ENCODE data around the gene EAF2.

GRCh38 chr3:121793078-121793477 is 41.9 kb upstream of the EAF2 start:
- no peak for TF ChIP-seq ZBTB33 (IDR thresholded peaks at IDR 0.05)
- TF ChIP-seq, protein P1, sequence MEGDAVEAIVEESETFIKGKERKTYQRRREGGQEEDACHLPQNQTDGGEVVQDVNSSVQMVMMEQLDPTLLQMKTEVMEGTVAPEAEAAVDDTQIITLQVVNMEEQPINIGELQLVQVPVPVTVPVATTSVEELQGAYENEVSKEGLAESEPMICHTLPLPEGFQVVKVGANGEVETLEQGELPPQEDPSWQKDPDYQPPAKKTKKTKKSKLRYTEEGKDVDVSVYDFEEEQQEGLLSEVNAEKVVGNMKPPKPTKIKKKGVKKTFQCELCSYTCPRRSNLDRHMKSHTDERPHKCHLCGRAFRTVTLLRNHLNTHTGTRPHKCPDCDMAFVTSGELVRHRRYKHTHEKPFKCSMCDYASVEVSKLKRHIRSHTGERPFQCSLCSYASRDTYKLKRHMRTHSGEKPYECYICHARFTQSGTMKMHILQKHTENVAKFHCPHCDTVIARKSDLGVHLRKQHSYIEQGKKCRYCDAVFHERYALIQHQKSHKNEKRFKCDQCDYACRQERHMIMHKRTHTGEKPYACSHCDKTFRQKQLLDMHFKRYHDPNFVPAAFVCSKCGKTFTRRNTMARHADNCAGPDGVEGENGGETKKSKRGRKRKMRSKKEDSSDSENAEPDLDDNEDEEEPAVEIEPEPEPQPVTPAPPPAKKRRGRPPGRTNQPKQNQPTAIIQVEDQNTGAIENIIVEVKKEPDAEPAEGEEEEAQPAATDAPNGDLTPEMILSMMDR (IDR thresholded peaks at IDR 0.05; ENCODE audit: low read depth, low read length, missing input control), result no peak
- TF ChIP-seq EGR1 (IDR thresholded peaks at IDR 0.05; ENCODE audit: low read depth in 2 of 2), result no peak
- no peak for TF ChIP-seq RAD21 (IDR thresholded peaks at IDR 0.05)
- TF ChIP-seq, protein P2, sequence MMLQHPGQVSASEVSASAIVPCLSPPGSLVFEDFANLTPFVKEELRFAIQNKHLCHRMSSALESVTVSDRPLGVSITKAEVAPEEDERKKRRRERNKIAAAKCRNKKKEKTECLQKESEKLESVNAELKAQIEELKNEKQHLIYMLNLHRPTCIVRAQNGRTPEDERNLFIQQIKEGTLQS (IDR thresholded peaks at IDR 0.05), result no peak
- no peak for TF ChIP-seq JUND (IDR thresholded peaks at IDR 0.05)
- TF ChIP-seq REST (IDR thresholded peaks at IDR 0.05), result no peak
- TF ChIP-seq, protein P3, sequence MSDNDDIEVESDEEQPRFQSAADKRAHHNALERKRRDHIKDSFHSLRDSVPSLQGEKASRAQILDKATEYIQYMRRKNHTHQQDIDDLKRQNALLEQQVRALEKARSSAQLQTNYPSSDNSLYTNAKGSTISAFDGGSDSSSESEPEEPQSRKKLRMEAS (IDR thresholded peaks at IDR 0.05), result no peak
- TF ChIP-seq YY1 (IDR thresholded peaks at IDR 0.05), result no peak
- TF ChIP-seq FOXA1 (IDR thresholded peaks at IDR 0.05), result no peak
- no peak for TF ChIP-seq TAF1 (conservative IDR thresholded peaks at IDR 0.05)
- no peak for TF ChIP-seq SP1 (IDR thresholded peaks at IDR 0.05)
